Measurements from ENCODE around the gene AMMECR1.
A peak's percentile ranks its signal among the peaks of the same experiment; 100 is the strongest.

AMMECR1 gene

GRCh38 chrX:110162131-110162530 lies 155.8 kb downstream of the AMMECR1 start:
- Histone ChIP-seq H3K27ac (no peak overlapping the region), H3K4me3 (IDR thresholded peaks at IDR 0.05; ENCODE audit: insufficient read depth, low read depth, low read length) (no peak overlapping the region), H3K9ac (no peak overlapping the region), H3K27me3 (ENCODE audit: insufficient read depth, low read depth) (no peaks in the 10 kb centered on the region), H3K36me3 (ENCODE audit: insufficient read depth) (no peaks in the 10 kb centered on the region), H4K20me1 (ENCODE audit: insufficient read depth) (no peaks in the 10 kb centered on the region), H3K79me2 (ENCODE audit: insufficient read depth, low read depth) (no peaks in the 10 kb centered on the region), H3K4me1 (ENCODE audit: low read depth, poor library complexity, severe bottlenecking) (peaks cover 26% of the 10 kb centered on the region), H2AFZ (ENCODE audit: low read depth) (no peak overlapping the region), H3K4me2 (no peak overlapping the region)
- TF ChIP-seq, protein P1, sequence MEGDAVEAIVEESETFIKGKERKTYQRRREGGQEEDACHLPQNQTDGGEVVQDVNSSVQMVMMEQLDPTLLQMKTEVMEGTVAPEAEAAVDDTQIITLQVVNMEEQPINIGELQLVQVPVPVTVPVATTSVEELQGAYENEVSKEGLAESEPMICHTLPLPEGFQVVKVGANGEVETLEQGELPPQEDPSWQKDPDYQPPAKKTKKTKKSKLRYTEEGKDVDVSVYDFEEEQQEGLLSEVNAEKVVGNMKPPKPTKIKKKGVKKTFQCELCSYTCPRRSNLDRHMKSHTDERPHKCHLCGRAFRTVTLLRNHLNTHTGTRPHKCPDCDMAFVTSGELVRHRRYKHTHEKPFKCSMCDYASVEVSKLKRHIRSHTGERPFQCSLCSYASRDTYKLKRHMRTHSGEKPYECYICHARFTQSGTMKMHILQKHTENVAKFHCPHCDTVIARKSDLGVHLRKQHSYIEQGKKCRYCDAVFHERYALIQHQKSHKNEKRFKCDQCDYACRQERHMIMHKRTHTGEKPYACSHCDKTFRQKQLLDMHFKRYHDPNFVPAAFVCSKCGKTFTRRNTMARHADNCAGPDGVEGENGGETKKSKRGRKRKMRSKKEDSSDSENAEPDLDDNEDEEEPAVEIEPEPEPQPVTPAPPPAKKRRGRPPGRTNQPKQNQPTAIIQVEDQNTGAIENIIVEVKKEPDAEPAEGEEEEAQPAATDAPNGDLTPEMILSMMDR (conservative IDR thresholded peaks at IDR 0.05; ENCODE audit: low read depth, low read length) = no peak

GRCh38 chrX:110161361-110161686 lies 156.6 kb downstream of the AMMECR1 start:
- no peaks in the 10 kb centered on the region for H3K27me3 ChIP-seq (ENCODE audit: insufficient read depth, low read depth)
- no peak overlapping the region for H3K9ac ChIP-seq
- no peaks in the 10 kb centered on the region for H3K79me2 ChIP-seq (ENCODE audit: insufficient read depth, low read depth)
- H2AFZ ChIP-seq (ENCODE audit: low read depth) = no peak overlapping the region
- no peak overlapping the region for H3K4me2 ChIP-seq
- TF ChIP-seq, protein P1 (conservative IDR thresholded peaks at IDR 0.05; ENCODE audit: low read depth, low read length) = no peak
- H3K27ac ChIP-seq = no peak overlapping the region
- H3K4me1 ChIP-seq (ENCODE audit: low read depth, poor library complexity, severe bottlenecking) = peaks cover 26% of the 10 kb centered on the region
- no peaks in the 10 kb centered on the region for H4K20me1 ChIP-seq (ENCODE audit: insufficient read depth)
- H3K4me3 ChIP-seq (IDR thresholded peaks at IDR 0.05; ENCODE audit: insufficient read depth, low read depth, low read length) = no peak overlapping the region
- H3K36me3 ChIP-seq (ENCODE audit: insufficient read depth) = no peaks in the 10 kb centered on the region

GRCh38 chrX:110159865-110160264 lies 158.0 kb downstream of the AMMECR1 start:
- no peak overlapping the region for H3K4me3 ChIP-seq (IDR thresholded peaks at IDR 0.05; ENCODE audit: insufficient read depth, low read depth, low read length)
- no peaks in the 10 kb centered on the region for H3K36me3 ChIP-seq (ENCODE audit: insufficient read depth)
- TF ChIP-seq, protein P1 (conservative IDR thresholded peaks at IDR 0.05; ENCODE audit: low read depth, low read length) = no peak
- H2AFZ ChIP-seq (ENCODE audit: low read depth) = no peak overlapping the region
- peak overlapping the region; percentile 42; the same call in 1 of the 2 replicates for H3K4me2 ChIP-seq
- H4K20me1 ChIP-seq (ENCODE audit: insufficient read depth) = no peaks in the 10 kb centered on the region
- H3K79me2 ChIP-seq (ENCODE audit: insufficient read depth, low read depth) = no peaks in the 10 kb centered on the region
- no peak overlapping the region for H3K27ac ChIP-seq
- no peak overlapping the region for H3K9ac ChIP-seq
- no peaks in the 10 kb centered on the region for H3K27me3 ChIP-seq (ENCODE audit: insufficient read depth, low read depth)
- peaks cover 26% of the 10 kb centered on the region for H3K4me1 ChIP-seq (ENCODE audit: low read depth, poor library complexity, severe bottlenecking)

GRCh38 chrX:110159235-110159634 lies 158.7 kb downstream of the AMMECR1 start:
- Histone ChIP-seq H3K36me3 (ENCODE audit: insufficient read depth) (no peaks in the 10 kb centered on the region), H3K79me2 (ENCODE audit: insufficient read depth, low read depth) (no peaks in the 10 kb centered on the region), H3K4me2 (peak overlapping the region; percentile 42; the same call in 1 of the 2 replicates), H3K9ac (no peak overlapping the region), H3K4me3 (IDR thresholded peaks at IDR 0.05; ENCODE audit: insufficient read depth, low read depth, low read length) (no peak overlapping the region), H3K4me1 (ENCODE audit: low read depth, poor library complexity, severe bottlenecking) (peaks cover 26% of the 10 kb centered on the region), H2AFZ (ENCODE audit: low read depth) (no peak overlapping the region), H4K20me1 (ENCODE audit: insufficient read depth) (no peaks in the 10 kb centered on the region), H3K27me3 (ENCODE audit: insufficient read depth, low read depth) (no peaks in the 10 kb centered on the region), H3K27ac (no peak overlapping the region)
- TF ChIP-seq, protein P1 (conservative IDR thresholded peaks at IDR 0.05; ENCODE audit: low read depth, low read length) = no peak
